Epithelial cell of esophagus (primary cell): ENCODE measurements around the gene PDE2A.

Source experiments
- DNase-seq: peaks from one replicate; pipeline ENCODE4 v3.0.0; 2010; ENCODE audit warnings: low read depth
- H3K4me3 ChIP-seq: 2 replicates; pipeline ENCODE4 v1.5.1; 2011; ENCODE audit warnings: mild to moderate bottlenecking, low read length, control low read depth
- CTCF ChIP-seq: IDR thresholded peaks from 2 replicates; pipeline ENCODE4 v1.5.1; 2011; ENCODE audit warnings: low read depth, mild to moderate bottlenecking, low read length, control low read depth, inconsistent platforms; ENCODE audit not compliant: insufficient read depth; ENCODE audit errors: missing control alignments

The PDE2A gene

GRCh38 chr11:72662036-72662435, 12.2 kb downstream of the PDE2A start:
- no peak for TF ChIP-seq CTCF
- H3K4me3 ChIP-seq, result no peak overlapping the region
- DNase-seq, result no peak

GRCh38 chr11:72661486-72661885, 12.7 kb downstream of the PDE2A start:
- no peak for TF ChIP-seq CTCF
- DNase-seq, result no peak
- H3K4me3 ChIP-seq, result no peak overlapping the region

- no peak overlapping the region for H3K4me3 ChIP-seq
- DNase-seq, result no peak
- no peak for TF ChIP-seq CTCF
Measured at GRCh38 chr11:72658989-72659640, 15.1 kb downstream of the PDE2A start.

GRCh38 chr11:72657411-72658100, 16.7 kb downstream of the PDE2A start:
- no peak for DNase-seq
- no peak for TF ChIP-seq CTCF
- H3K4me3 ChIP-seq, result no peak overlapping the region

GRCh38 chr11:72655896-72656464, 18.2 kb downstream of the PDE2A start:
- H3K4me3 ChIP-seq, result no peak overlapping the region
- TF ChIP-seq CTCF, result no peak
- no peak for DNase-seq

- TF ChIP-seq CTCF, result no peak
- no peak overlapping the region for H3K4me3 ChIP-seq
Measured at GRCh38 chr11:72655014-72655413, 19.2 kb downstream of the PDE2A start.

GRCh38 chr11:72653649-72654048, 20.6 kb downstream of the PDE2A start:
- DNase-seq, result no peak

More at GRCh38 chr11:72655014-72655413, 19.2 kb downstream of the PDE2A start:
- no peak for DNase-seq

More at GRCh38 chr11:72653649-72654048, 20.6 kb downstream of the PDE2A start:
- no peak overlapping the region for H3K4me3 ChIP-seq
- no peak for TF ChIP-seq CTCF
